Left lung (tissue), 10 donors: Measurements from ENCODE around the gene ZFP91. TPM values are rescaled to one million over a fixed set of nuclear protein-coding genes. Genes with fewer than 3 reads are reported as not detected.

Source experiments
- ATAC-seq: fragments of 200-7000 bp; cut with Tn5 transposase; one replicate; pipeline ENCODE4 v1.9.1; 2020; ENCODE audit warnings: moderate library complexity
- DNase-seq, 4 donors: peaks; one replicate each; pipeline ENCODE4 v3.0.0-alpha.2; 2013 to 2020
- H3K27ac ChIP-seq, 2 donors: fragments of 200-600 bp; sonication (generic) in 1 of 2; one replicate each; pipeline versions ENCODE4 v1.5.0 to v1.8.0; 2020 to 2021
- H3K27me3 ChIP-seq, 2 donors: fragments of 200-600 bp; sonication (generic) in 1 of 2; one replicate each; pipeline versions ENCODE4 v1.5.0 to v1.8.0; 2020 to 2021
- H3K36me3 ChIP-seq, 2 donors: fragments of 200-600 bp; sonication (generic) in 1 of 2; one replicate each; pipeline versions ENCODE4 v1.5.0 to v1.8.0; 2020 to 2021
- H3K4me1 ChIP-seq, 2 donors: fragments of 200-600 bp; one replicate each; pipeline ENCODE4 v1.8.0; 2021
- H3K4me3 ChIP-seq, 2 donors: fragments of 200-600 bp; sonication (generic) in 1 of 2; one replicate each; pipeline versions ENCODE4 v1.5.0 to v1.8.0; 2020 to 2021; ENCODE audit warnings: mild to moderate bottlenecking in 1 of 2
- H3K9me3 ChIP-seq, 2 donors: fragments of 200-600 bp; sonication (generic) in 1 of 2; one replicate each; pipeline versions ENCODE4 v1.5.0 to v1.8.0; 2020 to 2021
- CTCF ChIP-seq, 2 donors: fragments of 200-600 bp; sonication (generic) in 1 of 2; IDR thresholded peaks; one replicate each; pipeline versions ENCODE4 v1.5.0 to v1.8.0; 2021; ENCODE audit warnings: antibody characterized with exemption in 2 of 2
- intact Hi-C, 2 donors: fragments of 100-400 bp; cut with DNase I; formaldehyde crosslinking; loops; one replicate each; pipeline versions ENCODE4 v1.11.2 to v1.14.2; 2022
- polyA plus RNA-seq, 6 donors: library from polyadenylated mRNA; unstranded; fragments of 120-200 nt; gene quantifications; one replicate each; pipeline ENCODE4 v1.2.1, GENCODE V29; 2013; ENCODE audit not compliant: insufficient read length in 6 of 6
- total RNA-seq, 2 donors: library from RNA; stranded (reverse); fragmentation: NEBNext Ultra II Directional; extraction: Animal tissue kit (Norgen Biotek cat#: 25700); gene quantifications; one replicate each; pipeline ENCODE4 v1.2.1, GENCODE V29; 2021
- donor health status: DM: no; HTN: yes; CAD: no.
- donor health status: DM: no; HTN: no; CAD: no.

The ZFP91 gene
- total and polyA plus RNA-seq, 8 donors: 41.3 to 62.4 (median 56.3) TPM

GRCh38 chr11:58594826-58595225 lies 16.0 kb downstream of the ZFP91 start:
- Histone ChIP-seq H3K36me3 (peaks cover 0 to 8% of the 10 kb centered on the region in 2 donors), H3K4me3 (no peak overlapping the region), H3K9me3 (no peaks in the 10 kb centered on the region), H3K4me1 (peaks cover 0 to 11% of the 10 kb centered on the region in 2 donors), H3K27ac (no peak overlapping the region), H3K27me3 (no peaks in the 10 kb centered on the region)
- no peak for TF ChIP-seq CTCF (IDR thresholded peaks at IDR 0.05)
- intact Hi-C loops: no loop called here
- no peak for ATAC-seq
- no peak for DNase-seq

GRCh38 chr11:58596621-58597020 lies 17.8 kb downstream of the ZFP91 start:
- intact Hi-C loops: no loop called here
- no peak overlapping the region for H3K4me3 ChIP-seq
- peaks cover 0 to 7% of the 10 kb centered on the region in 2 donors for H3K36me3 ChIP-seq
- H3K9me3 ChIP-seq: no peaks in the 10 kb centered on the region
- peaks cover 0 to 11% of the 10 kb centered on the region in 2 donors for H3K4me1 ChIP-seq
- ATAC-seq: no peak
- H3K27me3 ChIP-seq: no peaks in the 10 kb centered on the region
- no peak for DNase-seq
- TF ChIP-seq CTCF (IDR thresholded peaks at IDR 0.05): no peak
- H3K27ac ChIP-seq: no peak overlapping the region

GRCh38 chr11:58597486-58598144 lies 18.8 kb downstream of the ZFP91 start:
- peaks cover 0 to 3% of the 10 kb centered on the region in 2 donors for H3K36me3 ChIP-seq
- no peaks in the 10 kb centered on the region for H3K9me3 ChIP-seq
- ATAC-seq: no peak
- H3K27ac ChIP-seq: no peak overlapping the region
- peaks cover 0 to 11% of the 10 kb centered on the region in 2 donors for H3K4me1 ChIP-seq
- intact Hi-C loops: no loop called here
- no peak overlapping the region for H3K4me3 ChIP-seq
- TF ChIP-seq CTCF (IDR thresholded peaks at IDR 0.05): no peak
- no peak for DNase-seq
- H3K27me3 ChIP-seq: no peaks in the 10 kb centered on the region

- Histone ChIP-seq H3K4me3 (no peak overlapping the region), H3K9me3 (no peaks in the 10 kb centered on the region), H3K4me1 (peaks cover 0 to 4% of the 10 kb centered on the region in 2 donors), H3K27ac (no peak overlapping the region), H3K36me3 (no peaks in the 10 kb centered on the region), H3K27me3 (no peaks in the 10 kb centered on the region)
- DNase-seq: no peak
- no peak for ATAC-seq
- TF ChIP-seq CTCF (IDR thresholded peaks at IDR 0.05): no peak
- intact Hi-C loops: no loop called here
These were observed 21.6 kb downstream of the ZFP91 start for GRCh38 chr11:58600510-58600909.

- H3K9me3 ChIP-seq: no peaks in the 10 kb centered on the region
- TF ChIP-seq CTCF (IDR thresholded peaks at IDR 0.05): no peak
- peaks cover 0 to 4% of the 10 kb centered on the region in 2 donors for H3K4me1 ChIP-seq
- H3K36me3 ChIP-seq: peaks cover 6 to 25% of the 10 kb centered on the region in 2 donors
- ATAC-seq (no peak), DNase-seq (no peak)
- no peaks in the 10 kb centered on the region for H3K27me3 ChIP-seq
- no peak overlapping the region for H3K4me3 ChIP-seq
- intact Hi-C loops: no loop called here
- H3K27ac ChIP-seq: no peak overlapping the region
These were observed 28.3 kb downstream of the ZFP91 start for GRCh38 chr11:58606930-58607714.
